ENCODE measurements around the gene HMCES.
"Not testable (repeated sequence)": the region's sequence is repeated elsewhere in the genome, so short reads cannot be mapped to it uniquely, and the experiment has no call there.

HMCES gene

GRCh38 chr3:129260606-129261005 is 18.1 kb upstream of the HMCES start:
- H3K9ac ChIP-seq (ENCODE audit: low read depth, low read length) = no peak overlapping the region
- peaks cover 6% of the 10 kb centered on the region for H3K4me1 ChIP-seq (ENCODE audit: control insufficient read depth, insufficient read depth, low read length)
- no peaks in the 10 kb centered on the region for H3K27me3 ChIP-seq (ENCODE audit: control insufficient read depth, insufficient read depth, low read length)
- peaks cover 86% of the 10 kb centered on the region for H3K36me3 ChIP-seq (ENCODE audit: insufficient read depth, low read length)
- H3K4me2 ChIP-seq (ENCODE audit: low read length) = no peak overlapping the region
- H3K9me3 ChIP-seq (replicated peaks; ENCODE audit: low read length) = no peaks in the 10 kb centered on the region
- H3K4me3 ChIP-seq (ENCODE audit: low read length) = no peak overlapping the region

GRCh38 chr3:129261894-129262293 is 16.8 kb upstream of the HMCES start:
- Histone ChIP-seq H3K4me1 (ENCODE audit: control insufficient read depth, insufficient read depth, low read length) (peaks cover 7% of the 10 kb centered on the region), H3K4me2 (ENCODE audit: low read length) (no peak overlapping the region), H3K36me3 (ENCODE audit: insufficient read depth, low read length) (peaks cover 86% of the 10 kb centered on the region), H3K27me3 (ENCODE audit: control insufficient read depth, insufficient read depth, low read length) (no peaks in the 10 kb centered on the region), H3K4me3 (ENCODE audit: low read length) (no peak overlapping the region), H3K9ac (ENCODE audit: low read depth, low read length) (no peak overlapping the region), H3K9me3 (replicated peaks; ENCODE audit: low read length) (no peaks in the 10 kb centered on the region)

- Histone ChIP-seq H3K4me1 (ENCODE audit: control insufficient read depth, insufficient read depth, low read length) (peaks cover 7% of the 10 kb centered on the region), H3K9ac (ENCODE audit: low read depth, low read length) (no peak overlapping the region), H3K4me3 (ENCODE audit: low read length) (no peak overlapping the region), H3K36me3 (ENCODE audit: insufficient read depth, low read length) (peaks cover 86% of the 10 kb centered on the region), H3K4me2 (ENCODE audit: low read length) (no peak overlapping the region), H3K9me3 (replicated peaks; ENCODE audit: low read length) (no peaks in the 10 kb centered on the region), H3K27me3 (ENCODE audit: control insufficient read depth, insufficient read depth, low read length) (no peaks in the 10 kb centered on the region)
These were observed 15.3 kb upstream of the HMCES start for GRCh38 chr3:129263161-129263910.

GRCh38 chr3:129264994-129265393 is 13.7 kb upstream of the HMCES start:
- H3K9ac ChIP-seq (ENCODE audit: low read depth, low read length); H3K4me3 ChIP-seq (ENCODE audit: low read length); H3K4me2 ChIP-seq (ENCODE audit: low read length); H3K27me3 ChIP-seq (ENCODE audit: control insufficient read depth, insufficient read depth, low read length); H3K9me3 ChIP-seq (replicated peaks; ENCODE audit: low read length); H3K4me1 ChIP-seq (ENCODE audit: control insufficient read depth, insufficient read depth, low read length): not testable (repeated sequence)
- peaks cover 88% of the 10 kb centered on the region for H3K36me3 ChIP-seq (ENCODE audit: insufficient read depth, low read length)

GRCh38 chr3:129266651-129267050 is 12.0 kb upstream of the HMCES start:
- peaks cover 7% of the 10 kb centered on the region for H3K4me1 ChIP-seq (ENCODE audit: control insufficient read depth, insufficient read depth, low read length)
- H3K9ac ChIP-seq (ENCODE audit: low read depth, low read length) = no peak overlapping the region
- H3K36me3 ChIP-seq (ENCODE audit: insufficient read depth, low read length) = peaks cover 89% of the 10 kb centered on the region
- H3K9me3 ChIP-seq (replicated peaks; ENCODE audit: low read length) = no peaks in the 10 kb centered on the region
- H3K4me2 ChIP-seq (ENCODE audit: low read length) = no peak overlapping the region
- no peaks in the 10 kb centered on the region for H3K27me3 ChIP-seq (ENCODE audit: control insufficient read depth, insufficient read depth, low read length)
- no peak overlapping the region for H3K4me3 ChIP-seq (ENCODE audit: low read length)

- Histone ChIP-seq H3K4me3 (ENCODE audit: low read length) (no peak overlapping the region), H3K4me2 (ENCODE audit: low read length) (no peak overlapping the region), H3K27me3 (ENCODE audit: control insufficient read depth, insufficient read depth, low read length) (no peaks in the 10 kb centered on the region), H3K4me1 (ENCODE audit: control insufficient read depth, insufficient read depth, low read length) (peaks cover 7% of the 10 kb centered on the region), H3K9me3 (replicated peaks; ENCODE audit: low read length) (no peaks in the 10 kb centered on the region), H3K9ac (ENCODE audit: low read depth, low read length) (no peak overlapping the region), H3K36me3 (ENCODE audit: insufficient read depth, low read length) (peaks cover 97% of the 10 kb centered on the region)
These were observed 10.3 kb upstream of the HMCES start for GRCh38 chr3:129268396-129268795.

GRCh38 chr3:129271674-129272073 is 7.0 kb upstream of the HMCES start:
- H3K27me3 ChIP-seq (ENCODE audit: control insufficient read depth, insufficient read depth, low read length) = no peaks in the 10 kb centered on the region
- no peaks in the 10 kb centered on the region for H3K4me1 ChIP-seq (ENCODE audit: control insufficient read depth, insufficient read depth, low read length)
- no peaks in the 10 kb centered on the region for H3K9me3 ChIP-seq (replicated peaks; ENCODE audit: low read length)
- H3K36me3 ChIP-seq (ENCODE audit: insufficient read depth, low read length) = peaks cover 97% of the 10 kb centered on the region
- H3K4me3 ChIP-seq (ENCODE audit: low read length) = no peak overlapping the region
- H3K9ac ChIP-seq (ENCODE audit: low read depth, low read length) = no peak overlapping the region
- H3K4me2 ChIP-seq (ENCODE audit: low read length) = no peak overlapping the region

GRCh38 chr3:129276385-129276784 is 2.3 kb upstream of the HMCES start:
- H3K9me3 ChIP-seq (replicated peaks; ENCODE audit: low read length) = no peaks in the 10 kb centered on the region
- H3K9ac ChIP-seq (ENCODE audit: low read depth, low read length) = no peak overlapping the region
- peaks cover 14% of the 10 kb centered on the region for H3K4me1 ChIP-seq (ENCODE audit: control insufficient read depth, insufficient read depth, low read length)
- no peak overlapping the region for H3K4me2 ChIP-seq (ENCODE audit: low read length)
- H3K27me3 ChIP-seq (ENCODE audit: control insufficient read depth, insufficient read depth, low read length) = no peaks in the 10 kb centered on the region
- H3K36me3 ChIP-seq (ENCODE audit: insufficient read depth, low read length) = peaks cover 67% of the 10 kb centered on the region
- H3K4me3 ChIP-seq (ENCODE audit: low read length) = no peak overlapping the region

GRCh38 chr3:129277829-129278271 is 820 bp upstream of the HMCES start:
- H3K9ac ChIP-seq (ENCODE audit: low read depth, low read length) = peak overlapping the region; percentile 85
- H3K4me1 ChIP-seq (ENCODE audit: control insufficient read depth, insufficient read depth, low read length) = peaks cover 16% of the 10 kb centered on the region
- H3K36me3 ChIP-seq (ENCODE audit: insufficient read depth, low read length) = peaks cover 52% of the 10 kb centered on the region

GRCh38 chr3:129278966-129279906 is 566 bp downstream of the HMCES start:
- H3K4me3 ChIP-seq (ENCODE audit: low read length) = peak overlapping the region; percentile 91
- peak overlapping the region; percentile 85 for H3K9ac ChIP-seq (ENCODE audit: low read depth, low read length)
- H3K4me1 ChIP-seq (ENCODE audit: control insufficient read depth, insufficient read depth, low read length) = peaks cover 19% of the 10 kb centered on the region
- H3K36me3 ChIP-seq (ENCODE audit: insufficient read depth, low read length) = peaks cover 39% of the 10 kb centered on the region
- no peaks in the 10 kb centered on the region for H3K27me3 ChIP-seq (ENCODE audit: control insufficient read depth, insufficient read depth, low read length)
- H3K9me3 ChIP-seq (replicated peaks; ENCODE audit: low read length) = no peaks in the 10 kb centered on the region
- peak overlapping the region; percentile 98 for H3K4me2 ChIP-seq (ENCODE audit: low read length)

More at GRCh38 chr3:129277829-129278271, 820 bp upstream of the HMCES start:
- Histone ChIP-seq H3K4me3 (ENCODE audit: low read length) (peak overlapping the region; percentile 91), H3K27me3 (ENCODE audit: control insufficient read depth, insufficient read depth, low read length) (no peaks in the 10 kb centered on the region), H3K4me2 (ENCODE audit: low read length) (peak overlapping the region; percentile 98), H3K9me3 (replicated peaks; ENCODE audit: low read length) (no peaks in the 10 kb centered on the region)

GRCh38 chr3:129280183-129280582 is 1.5 kb downstream of the HMCES start:
- Histone ChIP-seq H3K27me3 (ENCODE audit: control insufficient read depth, insufficient read depth, low read length) (no peaks in the 10 kb centered on the region), H3K4me3 (ENCODE audit: low read length) (no peak overlapping the region)

More at GRCh38 chr3:129280183-129280582, 1.5 kb downstream of the HMCES start:
- H3K9me3 ChIP-seq (replicated peaks; ENCODE audit: low read length) = no peaks in the 10 kb centered on the region
- H3K9ac ChIP-seq (ENCODE audit: low read depth, low read length) = no peak overlapping the region
- peaks cover 29% of the 10 kb centered on the region for H3K36me3 ChIP-seq (ENCODE audit: insufficient read depth, low read length)
- H3K4me2 ChIP-seq (ENCODE audit: low read length) = peak overlapping the region; percentile 98
- peaks cover 19% of the 10 kb centered on the region for H3K4me1 ChIP-seq (ENCODE audit: control insufficient read depth, insufficient read depth, low read length)

Measured in skeletal muscle satellite cell (primary cell).